Measurements from ENCODE around the gene LTB. TPM values are rescaled to one million over a fixed set of nuclear protein-coding genes. Genes with fewer than 3 reads are reported as not detected.

The LTB gene
- total RNA-seq, 1 experiment from 2014 or later, result not detected

DNA sequence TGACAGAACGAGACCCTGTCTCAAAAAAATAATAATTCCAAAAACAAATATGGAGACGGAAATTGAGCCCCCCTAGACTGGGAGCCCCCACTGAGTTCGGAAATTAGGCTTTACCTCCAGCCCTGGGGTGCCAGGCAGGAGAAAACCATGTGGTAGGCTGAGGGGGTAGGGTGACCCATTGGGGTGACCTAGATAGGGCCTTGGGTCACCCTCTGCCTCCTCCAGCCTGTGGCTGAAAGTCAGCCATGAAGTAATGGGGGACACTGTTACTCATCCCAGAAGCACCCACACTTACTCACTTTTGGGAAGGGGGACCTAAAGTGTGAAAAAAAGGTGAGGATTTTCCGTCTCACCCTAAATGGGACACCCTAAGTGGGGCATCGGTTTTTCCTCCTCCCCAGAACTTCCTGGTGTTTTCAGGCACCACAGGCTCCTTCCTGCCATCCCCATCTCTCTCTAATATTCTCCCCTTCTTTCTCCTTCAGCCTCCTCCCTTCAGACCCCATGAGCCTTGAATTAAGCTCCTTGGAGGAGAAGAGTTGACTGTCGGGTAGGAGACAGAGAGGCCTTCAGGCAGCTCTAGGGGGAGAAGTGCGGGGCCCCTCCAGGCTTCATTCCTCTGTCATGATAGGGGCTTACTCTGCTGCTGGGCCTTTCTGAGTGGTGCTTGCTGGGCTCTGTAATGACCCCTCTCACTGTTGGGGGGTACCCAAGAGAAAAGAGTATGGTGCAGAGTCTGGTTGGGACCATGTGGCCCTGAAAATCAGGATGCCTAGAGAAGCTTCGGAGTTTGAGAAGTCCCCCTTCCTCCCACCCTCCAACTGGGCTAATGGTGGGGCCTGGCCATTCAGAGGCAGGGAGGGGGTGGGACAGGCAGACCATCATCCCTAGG, 2.4 kb downstream of the LTB start:
- no CpG with 5 or more reads among the region's 8 CpGs for WGBS (ENCODE audit: extremely low coverage, insufficient read length, low lambda C conversion rate)
- Histone ChIP-seq H2BK20ac (ENCODE audit: low read depth, low read length, poor library complexity, severe bottlenecking) (no peak overlapping the region), H3K23me2 (ENCODE audit: insufficient read length, low read depth, low read length, poor library complexity, severe bottlenecking) (peaks cover 11% of the 10 kb centered on the region), H2AFZ (ENCODE audit: low read length) (no peak overlapping the region), H3K9ac (ENCODE audit: extremely low read depth, insufficient read length, low read length) (no peak overlapping the region), H3T11ph (ENCODE audit: low read length) (no peak overlapping the region), H3K14ac (ENCODE audit: insufficient read depth, low read length) (no peak overlapping the region), H3K56ac (ENCODE audit: insufficient read length, low read depth, low read length) (no peak overlapping the region), H3K79me2 (ENCODE audit: insufficient read depth, low read length) (no peaks in the 10 kb centered on the region), H4K91ac (ENCODE audit: insufficient read length, low read depth, low read length) (no peak overlapping the region), H2BK120ac (ENCODE audit: low read depth, low read length, poor library complexity, severe bottlenecking) (no peak overlapping the region), H3K4me2 (ENCODE audit: insufficient read depth, insufficient read length, low read length) (peak overlapping the region; percentile 67), H3K23ac (ENCODE audit: insufficient read length, low read depth, low read length) (no peak overlapping the region), H3K9me3 (ENCODE audit: control insufficient read depth, low read depth, low read length) (no peaks in the 10 kb centered on the region), H2BK12ac (ENCODE audit: insufficient read length, low read depth, low read length) (peak overlapping the region; percentile 57), H4K5ac (ENCODE audit: insufficient read length, low read depth, low read length) (no peak overlapping the region), H3K79me1 (ENCODE audit: insufficient read depth, low read depth, low read length, poor library complexity, severe bottlenecking) (no peaks in the 10 kb centered on the region), H2AK5ac (ENCODE audit: insufficient read length, low read length) (no peak overlapping the region), H3K27me3 (ENCODE audit: insufficient read depth, low read length) (no peaks in the 10 kb centered on the region), H3K18ac (ENCODE audit: insufficient read length, low read depth, low read length) (no peak overlapping the region), H4K8ac (replicated peaks; ENCODE audit: insufficient read length, low read depth, low read length) (no peak overlapping the region), H3K4ac (ENCODE audit: low read depth, low read length) (no peak overlapping the region), H3K27ac (ENCODE audit: insufficient read length, low read depth, low read length) (no peak overlapping the region), H4K20me1 (ENCODE audit: control insufficient read depth, insufficient read depth, insufficient read length) (no peaks in the 10 kb centered on the region), H3K4me1 (ENCODE audit: insufficient read depth, low read length) (peaks cover 2% of the 10 kb centered on the region; the same call in 1 of the 2 replicates), H2BK15ac (ENCODE audit: low read depth, low read length) (no peak overlapping the region), H2BK5ac (ENCODE audit: insufficient read length, low read length) (no peak overlapping the region)
- peaks cover 42% of the 10 kb centered on the region for H3K27me3 Mint-ChIP-seq (ENCODE audit: low read depth)
- no peak for DNase-seq
- TF ChIP-seq CTCF (conservative IDR thresholded peaks at IDR 0.05), result no peak
- H3K27ac Mint-ChIP-seq, result no peak overlapping the region; a peak in 1 of 7 replicates
- no peaks in the 10 kb centered on the region; a peak in 1 of 5 replicates for H3K9me3 Mint-ChIP-seq
- peak overlapping the region; percentile 84 to 94 for H3K4me3 Mint-ChIP-seq
- H3K36me3 Mint-ChIP-seq (ENCODE audit: insufficient read depth in 1 of 3, low read depth in 3 of 3), result no peaks in the 10 kb centered on the region
- peaks cover 30 to 31% of the 10 kb centered on the region in 2 experiments for H3K4me1 Mint-ChIP-seq
